Measurements from ENCODE around the gene TASOR2. TPM values are rescaled to one million over a fixed set of nuclear protein-coding genes. Genes with fewer than 3 reads are reported as not detected.
A peak's percentile ranks its signal among the peaks of the same experiment; 100 is the strongest.

TASOR2 gene
- total RNA-seq, 1 donor from 2014 or later = 110 TPM

GRCh38 chr10:5683065-5683464 is 1.6 kb upstream of the TASOR2 start:
- DNase-seq (ENCODE audit: low read depth) = no peak

- DNase-seq (ENCODE audit: low read depth) = peak; percentile 64
Measured at GRCh38 chr10:5684971-5685763, 529 bp downstream of the TASOR2 start.

DNA sequence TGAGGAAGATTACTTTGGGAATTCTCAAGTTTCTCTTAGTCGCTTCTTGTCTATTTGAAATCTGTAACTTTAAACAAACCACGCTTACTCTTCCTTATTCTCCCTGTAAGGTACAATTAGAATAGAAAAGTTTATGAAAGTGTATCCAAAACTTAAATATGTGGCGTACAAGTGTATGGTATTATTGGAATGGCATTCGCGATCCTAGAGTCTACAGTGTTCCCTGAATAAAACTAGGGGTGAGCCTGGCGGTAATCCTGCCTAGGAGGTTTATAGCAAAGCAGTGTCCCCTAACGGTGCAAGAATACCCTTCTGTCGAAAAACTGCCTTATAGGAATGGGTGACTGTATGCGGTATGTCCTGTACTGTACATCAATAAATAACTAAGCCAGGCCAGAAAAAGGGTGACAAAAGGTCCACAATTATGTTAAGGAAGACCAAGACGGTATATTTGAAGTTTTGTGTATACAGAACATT is 1.2 kb downstream of the TASOR2 start:
- DNase-seq (ENCODE audit: low read depth) = peak; percentile 14

DNA sequence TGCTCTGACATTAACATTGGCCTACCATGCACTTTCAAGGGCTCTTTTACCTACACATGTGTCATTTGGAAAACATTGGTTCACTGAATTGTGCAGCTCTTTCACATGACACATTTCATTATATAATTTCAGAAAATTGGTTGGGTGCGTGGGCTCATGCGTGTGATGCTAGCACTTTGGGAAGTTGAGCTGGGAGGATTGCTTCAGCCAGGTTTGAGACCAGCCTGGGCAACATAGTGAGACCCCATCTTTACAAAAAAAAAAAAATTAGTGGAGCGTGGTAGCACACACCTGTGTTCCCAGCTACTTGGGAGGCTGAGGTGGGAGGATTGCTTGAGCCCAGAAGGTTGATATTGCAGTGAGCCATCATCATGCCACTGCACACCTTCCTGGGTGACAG is 3.9 kb downstream of the TASOR2 start:
- DNase-seq (ENCODE audit: low read depth) = no peak

- DNase-seq (ENCODE audit: low read depth) = no peak
Measured at GRCh38 chr10:5691786-5692185, 7.1 kb downstream of the TASOR2 start.

DNA sequence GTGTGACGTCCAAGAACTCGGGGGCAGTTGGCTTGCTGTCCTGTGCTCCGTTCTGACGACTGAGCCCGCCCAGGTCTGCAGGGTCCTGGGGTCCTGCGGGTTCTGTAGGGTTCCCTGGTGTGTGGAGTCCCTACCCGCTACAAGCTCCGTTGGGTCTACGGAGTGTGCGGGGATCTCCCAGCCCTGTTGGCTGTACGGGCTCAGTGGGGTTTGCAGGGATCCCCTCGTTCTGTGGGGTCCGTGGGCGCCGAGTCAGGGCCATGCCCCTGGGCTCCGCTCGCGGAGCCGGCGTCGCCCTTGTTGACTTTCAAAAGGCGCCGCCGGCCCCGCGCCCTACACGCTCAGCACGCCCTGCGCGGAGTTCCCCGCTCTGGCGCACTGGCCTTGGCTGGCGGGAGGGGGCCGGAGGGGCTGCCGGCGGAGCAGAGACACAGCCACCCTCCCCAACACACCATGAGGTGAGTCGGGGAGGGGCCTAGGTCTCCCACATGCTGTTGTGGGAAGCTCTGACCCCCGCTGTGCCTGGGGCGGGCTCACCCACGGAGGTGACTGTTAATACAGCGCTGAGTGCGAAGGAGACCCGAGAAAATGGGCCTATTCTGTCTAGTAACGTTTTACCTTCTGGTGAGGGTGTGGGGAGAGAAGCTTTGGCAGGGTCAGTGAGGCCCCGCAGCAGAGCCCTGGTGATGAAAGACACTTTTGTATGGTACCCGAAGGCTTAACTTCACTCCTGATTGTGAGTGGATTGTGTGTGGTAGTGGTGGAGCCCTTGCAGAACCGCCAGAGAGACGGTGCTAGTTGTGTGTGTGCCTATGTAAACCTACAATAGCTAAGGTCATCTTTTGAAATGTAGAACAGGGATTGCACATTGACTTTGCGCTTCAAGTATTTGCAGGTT is 8.1 kb downstream of the TASOR2 start:
- DNase-seq (ENCODE audit: low read depth) = peak; percentile 22

- DNase-seq (ENCODE audit: low read depth) = no peak
Measured at GRCh38 chr10:5694573-5694972, 9.9 kb downstream of the TASOR2 start.

DNA sequence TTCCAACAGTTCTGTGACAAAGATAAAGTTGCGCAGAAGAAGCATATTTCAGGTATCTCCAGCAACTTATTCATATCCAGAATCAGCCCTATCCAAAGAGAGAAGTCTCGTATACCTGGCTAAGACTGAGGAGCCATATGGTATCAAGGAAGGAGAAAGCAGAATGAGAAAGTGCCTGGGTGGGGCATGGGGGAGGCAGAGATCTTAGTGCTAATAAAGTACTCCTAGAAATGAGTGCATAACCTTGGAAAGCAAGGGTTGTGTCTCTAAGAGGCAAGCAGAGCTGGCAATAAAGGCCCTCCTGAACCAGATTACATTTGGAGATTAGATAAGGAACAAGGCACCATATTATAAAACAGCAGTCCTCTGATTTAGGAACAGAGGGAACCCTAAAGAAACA is 12.7 kb downstream of the TASOR2 start:
- no peak for DNase-seq (ENCODE audit: low read depth)

DNA sequence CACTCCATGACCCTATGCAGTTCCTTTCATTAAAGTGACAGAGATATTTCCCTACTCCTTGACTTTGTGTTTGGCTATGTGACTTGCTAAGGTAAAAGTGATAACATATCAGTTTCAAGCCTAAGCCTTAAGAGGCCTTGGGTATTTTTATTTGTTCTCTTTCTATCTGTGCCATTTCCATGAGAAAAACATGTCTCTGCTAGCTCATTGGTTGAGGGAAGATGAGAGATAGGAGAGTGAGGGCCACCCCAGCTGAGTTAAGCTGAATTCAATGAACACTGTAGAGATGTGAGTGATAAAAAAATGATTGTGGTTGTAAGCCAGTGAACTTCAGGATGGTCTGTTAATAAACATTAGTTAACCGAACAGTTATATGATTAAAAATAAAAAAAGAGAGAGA is 13.4 kb downstream of the TASOR2 start:
- DNase-seq (ENCODE audit: low read depth) = no peak

DNA sequence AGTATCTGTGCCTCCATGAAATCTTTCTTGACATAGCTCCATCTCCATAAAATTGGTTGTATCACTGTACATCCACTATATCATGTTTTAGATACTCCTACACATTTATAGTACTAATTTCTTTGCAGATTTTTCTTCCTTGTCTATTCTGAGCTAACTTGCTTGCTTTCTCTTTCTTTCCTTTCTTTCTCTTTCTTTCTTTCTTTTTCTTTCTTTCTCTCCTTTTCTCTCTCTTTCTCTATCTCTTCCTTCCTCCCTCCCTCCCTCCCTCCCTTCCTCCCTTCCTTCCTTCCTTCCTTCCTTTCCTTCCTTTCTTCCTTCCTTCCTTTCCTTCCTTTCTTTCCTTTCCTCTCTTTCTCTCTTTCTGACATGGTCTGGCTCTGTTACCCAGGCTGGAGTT is 23.7 kb downstream of the TASOR2 start:
- no peak for DNase-seq (ENCODE audit: low read depth)

DNA sequence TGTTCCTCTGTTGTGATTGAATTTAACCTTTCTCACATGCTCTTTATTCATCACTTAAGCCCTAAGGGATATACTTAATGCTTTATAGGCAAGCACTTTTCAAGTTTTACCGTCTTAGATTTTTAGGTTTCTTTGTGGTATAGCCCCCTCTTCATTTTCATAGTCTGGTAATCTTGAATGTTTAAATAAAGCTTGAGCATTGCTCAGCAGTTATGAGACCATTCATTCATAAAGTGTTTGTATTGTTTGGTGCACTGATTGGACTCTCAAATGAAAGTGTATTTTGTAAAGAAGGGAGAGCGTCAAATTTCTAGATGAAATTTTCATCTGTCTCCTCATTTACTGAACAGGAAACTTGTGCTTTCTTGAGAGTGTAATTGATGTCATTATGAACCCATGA is 25.2 kb downstream of the TASOR2 start:
- no peak for DNase-seq (ENCODE audit: low read depth)

DNA sequence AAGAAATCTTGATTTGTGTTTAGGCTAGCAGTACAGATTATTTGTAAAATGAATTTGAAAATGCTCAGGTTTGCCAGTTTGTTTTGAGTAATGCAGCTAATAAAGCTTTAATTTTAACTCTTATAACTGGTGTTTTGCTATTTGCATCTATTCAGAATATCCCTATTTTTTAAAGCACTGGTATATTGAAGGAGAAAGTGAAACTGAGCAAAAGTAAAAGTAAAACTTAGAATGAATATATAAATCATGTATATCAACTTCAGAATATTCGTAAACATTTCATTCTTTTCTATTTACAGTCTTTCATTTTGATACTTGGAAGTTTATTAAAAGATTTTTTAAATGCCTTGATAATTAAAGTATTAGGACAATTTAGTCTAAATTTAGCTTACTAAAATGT is 26.2 kb downstream of the TASOR2 start:
- DNase-seq (ENCODE audit: low read depth) = no peak

DNA sequence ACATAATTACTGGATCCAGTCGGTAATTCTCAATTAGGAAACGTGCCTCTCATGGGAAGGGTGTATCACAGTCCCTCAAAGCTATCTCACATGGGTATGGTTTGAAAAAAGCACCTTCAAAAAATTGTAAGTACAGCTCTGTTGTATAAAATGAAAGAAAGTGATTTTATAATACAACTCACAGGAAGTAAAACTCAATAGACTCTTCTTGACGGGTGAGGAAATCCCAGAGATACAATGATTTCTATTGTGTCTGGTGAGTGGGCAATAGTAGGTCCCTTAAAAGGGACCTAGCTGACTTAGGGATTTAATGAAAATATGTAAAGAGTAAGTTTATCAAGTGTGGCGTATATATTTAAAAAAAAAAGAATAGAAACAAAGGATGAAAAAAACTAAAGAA is 27.0 kb downstream of the TASOR2 start:
- no peak for DNase-seq (ENCODE audit: low read depth)

- DNase-seq (ENCODE audit: low read depth) = no peak
Measured at GRCh38 chr10:5719546-5719945, 34.9 kb downstream of the TASOR2 start.

GRCh38 chr10:5720182-5720581 is 35.5 kb downstream of the TASOR2 start:
- peak; percentile 49 for DNase-seq (ENCODE audit: low read depth)

DNA sequence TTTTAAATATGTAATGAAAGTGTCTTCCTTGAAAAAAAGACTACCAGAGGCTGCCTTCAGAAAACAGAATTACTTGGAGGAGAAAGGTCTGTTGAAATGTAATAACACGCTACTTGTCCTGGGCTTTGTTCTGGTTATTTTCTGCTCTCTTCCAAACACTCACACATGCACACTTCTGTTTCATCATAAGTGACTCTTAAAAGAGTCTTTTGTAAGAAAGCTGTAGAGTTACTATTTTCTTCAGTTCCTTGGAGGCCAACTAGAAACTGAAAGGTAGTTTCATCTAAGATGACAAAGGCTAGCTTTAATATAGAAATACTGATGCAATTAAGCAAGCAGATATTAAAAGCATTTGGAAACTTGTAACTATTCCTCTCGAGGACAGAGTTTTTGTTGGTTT is 39.1 kb downstream of the TASOR2 start:
- no peak for DNase-seq (ENCODE audit: low read depth)

DNA sequence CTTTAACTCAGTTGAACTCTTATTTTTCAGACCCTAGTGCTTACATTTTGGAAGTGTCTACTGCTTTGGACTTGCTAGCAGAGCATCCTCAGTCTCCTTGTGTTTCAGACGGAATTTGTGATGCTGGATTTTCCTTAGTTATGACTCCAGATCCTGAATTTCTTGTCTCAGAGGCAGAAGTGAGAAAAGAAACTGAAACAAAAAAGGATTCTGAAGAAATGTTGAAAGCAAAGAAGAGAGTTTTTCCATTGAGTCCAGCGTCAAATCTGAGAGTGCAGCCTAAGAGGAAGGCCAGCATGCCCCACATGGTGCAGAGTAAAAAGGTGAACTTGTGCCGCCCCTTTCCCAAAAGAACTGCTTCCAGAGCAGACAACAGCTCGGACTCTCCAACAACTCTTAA is 46.1 kb downstream of the TASOR2 start:
- no peak for DNase-seq (ENCODE audit: low read depth)

DNA sequence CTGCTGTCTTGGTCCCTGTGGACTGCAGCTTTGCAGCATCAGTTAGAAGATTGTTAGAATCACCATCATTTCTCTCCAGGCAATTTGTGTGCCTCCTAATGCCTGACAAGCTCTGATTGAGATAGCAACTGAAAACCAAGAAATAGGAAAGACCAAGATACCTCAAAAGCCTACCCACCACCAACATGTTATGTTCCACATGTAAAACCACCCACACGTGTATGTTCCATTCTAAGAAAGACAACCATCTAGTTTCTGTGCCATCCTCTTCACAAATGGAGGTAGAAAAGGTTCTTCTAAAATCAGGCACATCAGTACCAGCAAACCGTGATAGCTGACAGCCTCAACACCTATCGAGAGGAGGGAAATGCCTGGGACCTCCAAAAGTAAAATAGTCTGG is 46.9 kb downstream of the TASOR2 start:
- no peak for DNase-seq (ENCODE audit: low read depth)

DNA sequence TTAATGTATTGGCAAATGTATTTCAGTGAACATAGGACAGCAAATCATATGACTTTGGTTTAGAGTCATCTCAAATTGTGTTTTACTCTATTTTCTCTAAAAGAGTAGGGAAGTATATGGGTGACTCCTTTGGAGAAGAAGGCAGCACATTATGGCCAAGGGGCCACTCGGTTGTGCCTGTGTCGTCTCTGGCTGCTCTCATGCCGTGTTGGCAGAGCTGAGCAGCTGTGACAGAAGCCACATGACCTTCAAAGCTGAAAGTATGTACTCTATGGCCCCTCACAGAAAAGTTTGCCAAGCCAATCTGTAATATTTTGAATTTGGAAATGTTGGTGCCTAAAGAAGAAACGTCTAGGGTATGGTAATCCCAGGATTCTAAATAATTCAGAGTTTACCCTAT is 47.5 kb downstream of the TASOR2 start:
- DNase-seq (ENCODE audit: low read depth) = no peak
